Posterior cingulate gyrus (tissue), 11 donors: ENCODE measurements around the gene TGFBR2.
A peak's percentile ranks its signal among the peaks of the same experiment; 100 is the strongest.

ENCODE experiments used
- DNase-seq, 10 donors: peaks; one replicate each; pipeline versions ENCODE4 v3.0.0 to v3.0.0-alpha.2; 2020 to 2021; ENCODE audit warnings: mixed read lengths in 3 of 10
- intact Hi-C: fragments of 100-400 bp; cut with DNase I; formaldehyde crosslinking; loops from one replicate; pipeline ENCODE4 v1.15.1; 2023

Gene TGFBR2

DNA sequence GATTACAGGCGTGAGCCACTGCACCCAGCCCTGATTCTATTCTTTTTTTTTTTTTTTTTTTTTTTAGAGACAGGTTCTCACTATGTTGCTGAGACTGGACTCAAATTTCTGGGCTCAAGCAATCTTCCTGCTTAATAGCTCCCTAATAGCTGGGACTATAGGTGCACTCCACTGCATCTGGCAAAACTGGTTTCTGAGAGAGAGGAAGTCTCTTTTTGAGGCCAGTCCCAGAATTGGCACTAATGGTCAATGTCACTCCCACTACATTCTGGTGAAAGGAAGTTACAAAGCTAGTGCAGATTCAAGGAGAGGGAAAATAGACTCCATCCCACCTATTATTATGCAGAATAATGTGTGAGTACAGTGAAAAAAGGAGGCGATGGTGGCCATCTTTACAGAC, 5.8 kb upstream of the TGFBR2 start:
- no peak for DNase-seq
- intact Hi-C loops = no loop called here

DNA sequence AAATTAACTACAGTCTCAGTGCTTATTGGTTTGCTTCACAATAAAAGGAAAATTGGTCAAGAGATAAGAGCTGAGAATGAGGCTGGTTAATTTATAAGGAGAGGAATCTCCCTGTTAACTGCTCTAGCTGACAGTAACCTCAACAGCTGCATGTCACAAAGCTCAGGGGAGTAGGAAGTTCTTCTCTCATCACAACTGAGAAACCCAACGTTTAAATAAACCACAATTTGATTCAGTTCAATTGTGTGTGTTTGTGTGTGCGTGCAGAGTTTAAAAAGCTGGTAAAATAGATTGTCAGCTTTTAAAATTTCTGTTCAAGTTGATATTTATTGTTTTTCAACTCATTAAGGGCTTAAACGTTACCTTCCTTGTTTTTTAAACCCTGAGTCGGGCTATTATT, 3.5 kb upstream of the TGFBR2 start:
- no peak for DNase-seq

DNA sequence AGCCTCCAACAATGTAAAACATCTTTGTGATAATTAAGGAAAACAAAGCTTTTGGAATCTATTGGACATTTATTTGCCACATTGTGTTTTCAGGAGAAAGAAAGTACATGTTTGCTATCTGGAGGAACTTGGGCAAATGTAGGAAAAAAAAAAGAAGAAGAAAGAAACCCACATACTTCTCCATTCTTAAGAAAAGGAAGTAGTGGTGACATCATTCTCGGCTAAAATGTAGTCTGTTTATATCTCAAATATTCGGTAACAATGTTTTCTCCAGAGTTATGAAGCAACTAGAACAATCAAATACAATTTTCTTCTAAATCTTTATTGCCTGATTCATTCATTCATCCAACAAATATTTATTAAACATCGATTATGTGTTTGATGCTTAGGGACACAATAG, 2.3 kb upstream of the TGFBR2 start:
- intact Hi-C loops = no loop called here
- DNase-seq = no peak

More for the DNA sequence above, 3.5 kb upstream of the TGFBR2 start:
- intact Hi-C loops = no loop called here

DNA sequence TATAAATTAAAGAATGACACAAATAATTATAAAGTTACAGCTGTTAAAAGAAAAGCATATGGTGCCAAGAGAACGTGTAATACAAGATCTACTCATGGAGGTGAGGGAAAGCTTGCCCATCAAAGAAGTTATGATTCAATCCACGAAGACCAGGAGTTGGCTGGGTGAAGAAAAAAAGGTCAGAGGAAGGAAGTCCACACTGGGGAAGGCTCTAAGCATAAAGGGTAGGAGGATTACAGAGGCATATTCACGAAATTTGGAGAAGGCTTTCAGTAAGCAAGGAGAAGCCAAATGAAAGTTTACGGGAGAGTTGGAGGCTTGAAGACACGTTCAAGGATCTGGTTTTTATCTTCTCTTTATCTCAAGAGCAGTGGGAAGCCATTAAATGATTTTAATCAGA, 1.8 kb upstream of the TGFBR2 start:
- intact Hi-C loops = no loop called here
- no peak for DNase-seq

DNA sequence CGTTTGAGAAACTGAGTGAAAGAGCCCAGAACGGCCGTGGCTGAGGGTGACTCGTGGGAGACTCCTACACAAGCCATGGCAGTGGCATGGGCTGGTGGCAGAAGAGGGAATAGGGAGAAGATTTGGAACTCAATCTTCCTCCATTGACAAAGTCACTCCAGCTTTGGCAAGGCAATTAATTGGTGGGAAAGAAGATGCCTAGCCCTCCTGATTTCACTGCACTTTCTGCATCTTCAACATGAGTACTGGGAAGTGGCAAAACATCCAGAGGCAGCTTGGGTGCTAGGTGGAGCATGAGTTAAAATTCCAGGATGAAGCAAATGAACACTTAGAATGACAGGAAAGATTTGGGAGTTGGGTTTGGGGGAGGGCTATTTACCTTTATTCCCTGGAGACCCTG, 1.4 kb upstream of the TGFBR2 start:
- DNase-seq = no peak
- intact Hi-C loops = no loop called here

DNA sequence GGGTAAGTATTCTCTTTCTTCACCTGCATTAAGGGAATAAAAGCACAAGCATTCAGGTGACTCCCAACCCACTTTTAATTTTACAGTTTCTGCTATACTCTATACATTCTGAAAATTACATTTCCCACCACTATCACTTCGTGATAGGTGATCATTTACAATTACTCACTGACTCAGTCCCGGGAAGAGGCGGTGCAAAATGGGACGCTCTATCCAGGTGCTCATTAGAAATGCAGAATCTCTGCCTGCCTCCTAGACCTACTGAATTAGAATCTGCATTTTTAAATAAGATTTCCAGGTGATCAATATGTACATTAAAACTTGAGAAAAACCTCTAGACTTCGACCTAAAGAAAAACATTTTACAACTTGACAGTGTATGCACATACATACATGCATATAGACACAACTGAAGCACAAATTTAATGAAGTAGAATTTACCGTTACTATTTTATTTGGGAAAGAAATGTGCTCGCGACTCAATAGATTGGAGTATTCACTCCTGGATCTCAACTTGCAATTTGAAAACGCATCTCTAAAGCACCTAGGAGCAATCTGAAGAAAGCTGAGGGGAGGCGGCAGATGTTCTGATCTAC, 598 bp upstream of the TGFBR2 start:
- no peak for DNase-seq
- intact Hi-C loops = no loop called here

DNA sequence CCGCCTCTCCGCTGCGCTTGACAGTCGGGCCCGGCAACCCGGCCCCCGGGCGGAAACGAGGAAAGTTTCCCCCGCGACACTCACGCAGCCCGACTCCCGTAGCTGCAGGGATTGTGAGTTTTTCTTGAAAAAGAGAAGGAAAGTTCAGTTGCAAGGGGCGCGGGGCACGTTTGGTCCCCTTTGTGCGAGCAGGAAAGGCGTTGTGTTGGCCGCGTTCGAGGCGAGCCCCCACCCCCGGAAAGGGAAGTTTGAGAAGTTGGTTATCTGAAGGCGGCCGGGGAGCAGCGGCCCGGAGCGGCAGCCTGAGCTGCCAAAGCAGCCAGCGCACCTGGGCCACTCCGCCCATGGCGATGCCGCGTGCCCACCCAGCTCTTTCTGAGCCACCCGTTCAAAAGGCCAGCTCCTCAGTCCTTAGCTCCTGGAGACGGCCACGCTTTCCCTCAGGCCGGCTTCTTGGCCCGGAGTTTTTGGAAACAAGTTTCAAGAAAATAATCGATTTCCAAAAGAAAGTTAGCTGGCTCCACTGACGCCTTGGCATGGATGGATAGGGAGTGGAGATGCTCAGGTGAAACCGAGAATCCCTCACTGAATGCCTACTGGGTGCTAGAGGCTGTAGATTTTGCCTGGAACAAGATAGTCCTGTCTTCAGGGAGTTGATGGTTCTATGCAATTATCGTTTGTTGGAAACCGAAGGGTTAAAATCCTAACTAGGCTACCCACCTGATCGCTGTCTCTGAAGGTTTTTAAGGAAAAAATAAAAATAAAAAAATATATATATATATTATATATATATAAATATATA, 832 bp downstream of the TGFBR2 start:
- intact Hi-C loops = no loop called here

DNA sequence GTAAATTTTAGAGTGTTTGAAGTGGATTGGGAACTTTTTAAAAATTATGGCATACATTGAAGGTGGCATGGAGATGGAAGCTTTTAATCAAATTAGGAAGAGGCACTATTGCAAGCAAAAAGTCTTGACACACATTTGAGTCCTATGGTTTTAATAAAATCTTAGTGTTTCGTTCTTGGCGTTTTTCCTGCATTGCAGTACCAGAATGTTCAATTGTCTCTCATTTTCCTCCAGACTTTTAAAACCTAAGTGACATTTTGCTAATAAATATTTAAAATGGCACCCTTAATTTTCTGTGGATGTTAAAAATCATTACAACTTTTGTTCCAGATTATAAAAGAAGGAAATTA, 2.2 kb downstream of the TGFBR2 start:
- intact Hi-C loops = no loop called here
- DNase-seq = no peak

More for the DNA sequence above, 832 bp downstream of the TGFBR2 start:
- peak in 7 of 10 donors; percentile 13 to 86 (median 31) for DNase-seq

DNA sequence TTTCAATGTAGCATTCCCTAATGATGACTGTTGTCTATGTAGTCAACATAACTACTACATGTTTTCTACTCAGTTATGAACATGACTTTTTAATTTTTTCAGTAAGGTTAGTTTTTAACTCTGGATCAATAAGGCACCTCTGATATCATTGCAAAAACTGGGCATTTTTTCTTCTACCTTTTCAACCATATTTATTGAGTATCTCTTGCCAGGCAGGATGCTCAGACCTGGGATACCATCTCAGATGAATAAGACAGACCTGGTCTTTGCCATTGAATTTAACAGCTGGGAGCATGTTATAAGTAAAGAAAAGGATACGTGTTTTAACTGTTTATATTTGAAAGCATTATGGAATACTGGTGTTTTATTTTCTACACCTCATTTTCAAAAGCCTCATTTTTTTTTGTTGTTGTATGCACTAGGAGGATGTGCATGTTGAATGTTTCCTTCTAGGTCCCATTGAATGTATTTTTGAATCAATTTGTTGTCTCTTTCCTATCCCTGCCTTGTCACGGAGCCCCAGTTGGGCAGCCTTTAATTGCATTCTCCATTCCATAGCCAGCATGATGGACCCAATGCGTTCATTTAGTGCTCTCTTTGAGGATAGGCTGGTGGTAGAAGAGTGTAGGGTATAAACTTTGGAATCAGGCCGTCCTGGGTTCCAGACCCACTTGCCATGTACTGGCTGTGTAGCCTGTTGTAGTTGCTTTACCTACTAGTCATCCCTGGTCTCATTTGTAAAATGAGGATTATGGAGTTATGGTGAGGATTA, 3.7 kb downstream of the TGFBR2 start:
- intact Hi-C loops = no loop called here
- no peak for DNase-seq

DNA sequence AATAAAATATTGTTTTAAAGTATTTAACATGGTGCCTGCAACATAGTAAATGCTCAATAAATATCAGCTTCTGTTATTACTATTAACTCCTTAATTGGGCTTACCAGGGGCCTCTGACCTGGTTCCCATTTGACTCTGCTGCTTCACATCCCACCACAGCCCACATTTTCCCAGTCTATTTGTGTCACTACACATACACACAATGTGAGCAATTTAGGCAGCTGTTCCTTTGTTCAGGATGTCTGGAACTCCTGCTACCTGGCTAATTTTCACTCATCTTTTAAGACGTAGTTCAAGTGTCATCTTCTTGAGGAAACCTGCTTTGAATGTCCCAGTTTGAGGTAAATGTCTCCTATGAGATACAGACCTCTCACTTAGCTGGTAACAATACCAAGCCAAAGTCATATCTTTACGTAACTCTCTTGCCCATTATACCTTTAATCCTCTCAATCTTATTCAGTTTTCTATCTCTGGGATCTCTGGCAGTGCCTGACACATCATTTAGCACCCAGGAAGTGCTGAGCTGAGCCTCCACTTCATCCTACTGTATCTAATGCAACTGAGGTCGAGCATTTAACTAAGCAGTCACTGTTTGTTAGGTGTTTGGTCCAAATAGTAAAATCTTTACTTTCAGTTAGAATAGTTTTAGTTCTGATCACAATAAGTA, 4.4 kb downstream of the TGFBR2 start:
- intact Hi-C loops = no loop called here

DNA sequence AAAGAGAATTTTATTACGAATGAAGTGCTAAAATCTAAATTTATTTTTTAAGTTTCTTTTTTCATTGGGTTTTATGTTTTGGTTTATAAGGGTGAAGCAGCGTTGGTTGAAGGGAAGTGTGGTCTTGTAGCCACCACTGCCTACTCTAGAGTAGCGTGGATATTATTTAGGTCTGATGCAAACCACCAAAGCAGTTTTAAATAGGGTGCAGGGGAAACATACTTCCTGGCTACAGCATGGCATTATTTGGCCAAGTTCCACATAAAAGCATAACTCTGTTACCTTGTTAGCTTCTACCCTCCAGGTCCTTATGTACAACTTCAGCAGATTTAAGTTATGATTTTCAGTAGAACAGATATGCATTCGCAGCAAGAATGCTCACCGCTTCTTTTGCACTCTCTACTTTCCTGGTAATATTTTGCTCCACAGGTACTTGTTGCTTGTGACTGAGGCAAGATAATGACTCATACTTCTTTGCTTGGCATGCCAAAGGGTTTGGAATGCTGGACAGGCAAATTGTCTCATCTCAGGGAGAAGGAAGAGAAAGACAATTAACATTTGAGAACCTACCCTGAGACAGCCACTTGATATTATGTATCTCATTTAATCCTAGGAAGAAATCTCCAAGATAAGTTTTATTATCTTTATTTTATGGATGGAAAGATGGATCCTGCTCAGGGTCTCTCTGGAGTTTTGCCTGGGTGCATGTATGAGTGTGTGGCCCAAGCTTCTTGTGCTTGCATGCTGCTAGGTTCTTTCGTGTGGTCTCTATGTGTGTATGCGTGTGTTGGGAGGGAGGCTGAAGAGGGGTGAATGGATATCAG, 5.4 kb downstream of the TGFBR2 start:
- intact Hi-C loops = no loop called here
- no peak for DNase-seq

More for the DNA sequence above, 4.4 kb downstream of the TGFBR2 start:
- DNase-seq = no peak

DNA sequence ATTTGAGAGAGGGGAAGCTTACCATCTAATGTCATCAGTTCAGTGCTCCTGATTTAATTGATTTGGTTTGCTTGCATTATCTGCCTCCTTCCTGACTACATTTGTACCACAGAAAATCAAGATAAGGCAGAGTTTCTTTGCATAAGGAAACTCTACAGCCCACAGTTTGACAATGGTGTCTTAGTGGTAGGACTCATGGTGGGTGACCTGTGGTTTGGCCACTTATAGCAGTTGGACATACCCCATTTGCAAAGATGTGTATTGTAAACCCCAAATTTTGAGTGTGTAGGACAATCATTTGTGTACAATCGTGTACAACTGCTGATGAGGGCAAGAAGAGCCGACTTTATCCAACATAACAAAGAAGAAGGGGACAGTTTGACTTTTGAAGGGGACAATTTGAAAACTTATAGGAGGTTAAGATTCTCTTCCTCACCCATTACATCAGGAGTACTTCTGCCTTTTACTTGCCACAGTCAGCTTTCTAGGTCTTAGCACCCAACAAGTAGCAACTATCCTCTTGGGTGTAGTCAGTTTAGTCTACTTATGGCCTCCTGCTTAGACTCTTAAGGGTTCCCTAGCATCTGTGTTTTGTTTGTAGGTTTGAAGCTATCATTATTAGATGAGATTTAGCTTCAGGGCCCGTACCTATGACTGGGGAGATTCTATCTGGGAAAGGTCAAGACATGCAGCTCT, 6.2 kb downstream of the TGFBR2 start:
- intact Hi-C loops = no loop called here

DNA sequence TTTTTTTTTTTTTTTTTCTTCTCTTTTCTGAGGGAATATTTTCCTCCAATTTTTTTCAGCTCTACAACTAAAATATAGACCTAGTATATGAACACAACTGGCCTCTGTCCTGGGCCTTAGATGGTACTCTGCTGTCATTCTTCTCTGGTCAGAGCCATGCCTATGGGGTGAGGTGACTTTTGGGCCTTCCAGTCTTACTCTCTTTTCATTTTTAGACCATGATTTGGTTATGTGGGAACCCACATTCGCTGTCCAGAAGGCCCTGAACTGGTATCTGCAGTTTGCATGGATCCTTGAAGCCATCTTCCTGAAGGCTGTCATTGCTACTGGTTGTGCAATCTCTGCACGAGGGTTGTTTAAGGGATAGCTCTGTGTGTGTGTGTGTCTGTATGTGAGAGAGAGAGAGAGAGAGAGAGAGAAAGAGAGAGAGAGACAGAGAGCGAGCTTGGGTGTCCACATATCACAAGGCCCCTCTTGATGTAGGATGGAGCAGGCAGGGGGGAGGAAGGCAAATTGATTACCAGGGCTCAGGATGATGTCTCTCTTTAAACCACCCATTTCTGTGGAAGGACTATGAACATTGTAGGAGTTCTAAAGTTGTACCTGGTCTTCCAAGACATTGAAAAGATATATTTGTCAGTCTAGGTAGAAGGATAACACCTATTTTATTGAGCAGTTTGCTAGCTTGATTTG, 6.9 kb downstream of the TGFBR2 start:
- intact Hi-C loops = no loop called here
- no peak for DNase-seq

More for the DNA sequence above, 6.2 kb downstream of the TGFBR2 start:
- DNase-seq = no peak

DNA sequence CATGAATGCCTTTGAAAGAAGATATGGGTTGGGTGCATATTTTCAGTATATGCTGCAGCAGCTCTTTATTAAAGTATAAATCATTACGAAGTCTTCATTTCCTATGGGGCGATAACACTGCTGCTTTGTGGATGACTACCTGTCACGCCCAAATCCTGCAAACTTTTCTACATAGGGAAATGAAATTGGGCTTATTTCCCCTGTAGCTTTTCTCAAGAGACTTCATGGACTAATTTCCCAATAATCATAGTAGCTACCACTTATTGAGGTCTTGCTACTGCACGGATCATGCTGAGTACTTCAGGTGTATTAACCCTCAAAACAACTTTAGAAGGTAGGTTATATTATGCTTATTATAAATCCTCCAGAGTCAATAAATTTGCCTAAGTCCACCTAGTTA, 8.0 kb downstream of the TGFBR2 start:
- intact Hi-C loops = no loop called here
- DNase-seq = no peak

DNA sequence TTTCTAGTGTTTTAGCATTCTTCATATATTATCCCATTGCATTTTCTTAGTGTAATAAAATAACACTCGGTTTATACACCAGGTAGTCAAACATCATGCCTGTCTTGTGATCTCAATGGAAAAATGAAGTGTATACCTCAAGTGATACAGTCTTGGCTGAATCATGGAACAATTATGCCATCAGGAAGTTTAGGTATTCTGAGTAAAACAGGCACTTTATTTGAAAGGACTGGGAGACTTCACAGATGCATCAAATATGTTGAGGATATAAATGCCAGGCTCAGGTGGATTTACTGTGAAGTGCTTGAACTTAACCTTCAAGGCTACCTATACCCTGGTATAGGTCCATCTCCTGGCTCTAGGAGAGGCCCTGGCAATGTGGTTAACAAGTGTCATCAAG, 8.5 kb downstream of the TGFBR2 start:
- intact Hi-C loops = no loop called here
- no peak for DNase-seq

DNA sequence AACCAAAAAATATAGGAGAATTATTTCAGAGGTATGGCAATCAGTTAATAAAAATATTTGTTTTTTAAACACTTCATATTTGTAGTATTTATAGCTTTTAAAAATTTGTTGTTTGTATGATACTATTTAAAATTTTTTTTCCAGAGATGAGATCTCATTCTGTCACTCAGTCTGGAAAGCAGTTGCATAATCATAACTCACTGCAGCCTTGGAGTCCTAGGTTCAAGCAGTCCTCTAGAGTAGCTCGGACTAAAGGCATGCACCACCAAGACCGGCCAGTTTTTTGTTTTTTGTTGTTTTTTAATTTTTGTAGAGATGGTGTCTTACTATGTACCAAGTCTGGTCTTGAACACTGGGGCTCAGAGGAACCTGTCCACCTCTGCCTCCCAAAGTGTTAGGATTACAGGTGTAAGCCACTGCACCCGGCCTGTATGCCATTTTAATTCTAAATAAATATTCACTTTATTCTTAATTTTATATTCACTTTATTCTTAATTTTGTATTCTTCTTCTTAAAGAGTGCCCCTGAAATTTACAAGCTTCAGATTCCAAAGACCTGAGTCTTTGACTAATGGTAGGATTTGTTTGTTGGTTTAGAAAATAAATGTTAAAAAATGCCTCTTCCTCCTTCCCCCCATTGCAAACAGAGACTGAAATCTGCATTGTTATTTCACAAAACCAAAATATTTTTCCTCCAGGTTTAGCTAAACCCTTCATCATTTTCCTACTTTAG, 9.4 kb downstream of the TGFBR2 start:
- DNase-seq = no peak
- intact Hi-C loops = no loop called here

DNA sequence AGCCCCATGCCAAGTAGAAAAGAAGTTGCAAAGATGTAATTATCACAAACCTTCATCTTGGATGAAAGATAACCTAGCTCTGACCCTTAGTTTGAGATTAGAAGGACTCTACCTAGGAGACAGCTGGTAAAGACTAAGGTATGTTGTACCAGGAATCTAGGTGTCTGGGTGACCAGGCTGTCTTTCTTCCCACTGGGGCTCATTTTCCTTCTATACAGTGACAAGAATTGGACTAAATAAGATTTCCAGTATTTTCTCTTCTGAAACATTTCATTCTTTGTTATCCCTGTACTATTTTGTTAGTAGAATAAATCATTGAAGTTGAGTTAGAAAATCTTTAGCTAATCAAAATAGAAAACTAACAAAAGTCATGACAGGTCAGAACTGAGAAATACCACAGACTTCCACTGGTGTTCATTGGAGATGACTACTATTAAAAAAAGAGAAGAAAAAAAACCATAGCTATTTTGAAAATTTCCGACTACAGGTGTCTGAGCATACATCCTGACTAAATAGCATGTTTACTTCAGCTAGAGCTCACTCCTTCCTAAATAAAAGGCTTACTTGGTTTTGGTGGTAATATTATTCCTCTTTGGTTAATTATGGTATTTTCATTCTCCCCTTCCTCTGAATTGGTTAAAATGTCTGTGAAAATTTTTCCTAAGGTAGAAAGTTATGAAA, 10.1 kb downstream of the TGFBR2 start:
- intact Hi-C loops = no loop called here
- no peak for DNase-seq

DNA sequence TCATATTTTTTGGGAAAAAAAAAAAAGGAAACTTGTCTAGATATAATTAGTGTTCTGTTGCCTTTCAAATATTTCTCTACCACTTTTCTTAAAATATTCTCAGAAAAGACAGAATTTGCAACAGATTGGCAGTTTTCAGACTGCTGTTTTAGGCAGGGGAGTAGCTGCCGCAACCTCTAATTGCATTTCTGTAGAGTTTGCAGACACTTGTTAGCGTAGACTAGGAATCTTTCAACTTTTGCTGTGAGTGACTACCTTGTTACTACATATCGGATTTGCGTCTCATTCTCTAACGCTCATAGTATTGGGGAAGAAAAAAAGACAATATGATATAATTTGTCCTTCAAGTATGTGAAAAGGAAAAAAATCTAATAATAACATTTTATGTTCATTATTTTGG, 10.7 kb downstream of the TGFBR2 start:
- intact Hi-C loops = no loop called here

More for the DNA sequence above, 10.7 kb downstream of the TGFBR2 start:
- DNase-seq = no peak
